Measurements from ENCODE around the gene DEUP1.

Gene DEUP1

DNA sequence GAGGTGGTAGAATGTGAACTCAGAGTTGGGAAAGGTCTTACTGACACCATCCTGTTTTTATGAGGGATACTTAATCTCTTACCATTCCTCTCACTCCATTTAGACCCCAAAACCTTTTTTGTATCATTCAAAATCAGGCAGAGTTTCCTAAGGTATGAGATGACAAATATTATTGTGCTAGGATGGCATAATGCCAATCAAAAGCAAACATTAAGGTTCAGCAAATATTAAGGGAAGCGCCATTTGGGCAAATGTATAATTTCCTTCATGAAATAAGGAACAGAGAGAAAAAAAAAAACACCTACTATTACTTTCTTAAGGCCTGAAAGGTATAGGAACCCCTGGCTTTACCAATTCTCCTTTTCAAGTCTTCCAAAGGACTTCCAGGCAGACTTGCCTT lies 150.2 kb downstream of the DEUP1 start:
- DNase-seq: no peak

DNA sequence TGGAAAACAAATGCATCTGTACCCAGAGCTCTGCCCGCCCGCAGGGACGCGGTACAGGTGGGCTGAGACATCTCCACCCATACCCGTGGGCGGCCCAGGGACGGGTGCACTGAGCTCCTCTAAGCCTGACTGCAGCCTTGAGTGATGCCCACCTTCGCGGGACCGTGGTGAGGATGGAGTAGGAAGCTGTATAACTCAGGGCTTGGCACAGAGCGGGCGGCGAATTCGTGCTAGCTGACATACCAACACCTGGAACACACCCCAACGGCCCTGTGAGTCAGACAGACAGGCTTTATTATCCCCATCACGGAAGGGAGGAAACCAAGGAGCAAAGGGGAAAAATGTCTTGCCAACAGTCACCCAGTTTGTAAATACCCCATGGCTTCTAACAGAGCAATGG lies 150.7 kb downstream of the DEUP1 start:
- no peak for DNase-seq

DNA sequence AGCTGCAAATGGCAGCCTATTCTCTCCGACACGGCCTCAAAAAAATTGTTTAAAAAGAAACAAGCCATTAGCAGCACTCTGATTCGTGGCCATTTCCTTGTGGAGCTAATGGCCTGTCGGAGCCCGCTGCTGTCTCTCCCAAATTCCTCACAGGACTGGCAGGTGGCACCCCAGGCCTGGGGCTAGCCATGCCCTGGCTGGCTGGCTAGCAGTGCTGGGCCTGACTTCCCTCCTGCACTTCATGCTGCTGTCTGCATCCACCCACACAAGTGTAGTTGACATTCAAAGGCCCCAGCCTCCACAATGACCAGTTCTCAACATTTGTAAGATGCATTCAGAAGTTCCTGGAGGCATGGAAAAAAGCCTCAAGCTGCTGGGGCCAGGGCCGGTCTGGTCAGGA lies 151.2 kb downstream of the DEUP1 start:
- DNase-seq: no peak

DNA sequence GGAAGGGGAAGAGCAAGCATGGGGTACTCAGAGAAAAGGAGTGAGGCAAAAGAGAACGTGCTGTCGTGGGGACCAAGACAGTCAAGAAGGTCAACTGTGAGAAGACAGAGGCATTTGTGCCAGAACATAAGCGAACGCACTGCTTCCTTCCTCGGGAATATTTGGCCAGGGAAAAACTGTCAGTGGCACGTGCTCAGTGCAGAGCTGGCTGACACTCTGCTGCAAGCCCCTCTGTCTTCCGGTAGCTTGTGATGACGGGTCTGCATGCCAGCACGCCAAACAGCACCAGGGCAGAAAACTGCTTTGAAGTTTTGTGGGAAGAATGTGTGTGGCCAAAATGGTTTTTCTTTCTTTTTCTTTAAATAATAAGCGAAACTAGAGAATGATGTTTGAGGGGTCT lies 152.0 kb downstream of the DEUP1 start:
- no peak for DNase-seq

DNA sequence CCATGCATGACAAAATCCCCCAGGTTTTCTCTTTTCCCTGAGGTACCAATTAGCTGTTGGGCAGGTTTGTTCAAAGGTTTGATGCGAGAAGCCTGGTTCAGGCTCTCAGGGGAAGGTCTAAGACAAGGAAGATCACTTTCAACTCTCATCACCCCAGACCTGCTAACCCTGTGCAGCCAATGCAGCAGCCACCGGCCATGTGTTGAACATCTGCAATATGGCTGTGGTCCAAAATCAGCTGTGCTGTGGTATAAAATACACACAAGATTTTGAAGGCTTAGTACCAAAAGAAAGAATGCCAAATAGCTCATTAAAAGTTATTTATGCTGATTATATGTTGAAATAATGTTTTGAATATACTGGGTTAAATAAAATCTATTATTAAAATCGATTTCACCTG lies 154.2 kb downstream of the DEUP1 start:
- no peak for DNase-seq

DNA sequence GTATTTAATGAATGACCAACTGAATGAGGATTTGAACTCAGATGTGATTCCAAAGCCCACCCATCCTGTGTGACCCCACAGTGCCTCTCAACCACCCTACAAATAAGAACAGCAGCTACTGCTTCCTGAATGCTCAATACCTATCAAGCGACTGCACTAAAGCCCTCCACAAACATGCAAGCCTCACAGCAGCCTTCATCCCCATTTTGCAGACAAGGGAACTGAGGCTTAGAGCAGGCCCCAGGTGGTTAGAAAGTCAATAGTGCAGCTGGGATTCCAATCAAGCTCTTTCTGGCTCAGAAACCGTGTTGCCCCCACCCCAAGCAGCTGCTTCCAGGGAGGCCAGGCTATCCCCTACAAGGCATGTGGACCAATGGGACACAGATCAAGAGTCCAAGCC lies 155.4 kb downstream of the DEUP1 start:
- no peak for DNase-seq

DNA sequence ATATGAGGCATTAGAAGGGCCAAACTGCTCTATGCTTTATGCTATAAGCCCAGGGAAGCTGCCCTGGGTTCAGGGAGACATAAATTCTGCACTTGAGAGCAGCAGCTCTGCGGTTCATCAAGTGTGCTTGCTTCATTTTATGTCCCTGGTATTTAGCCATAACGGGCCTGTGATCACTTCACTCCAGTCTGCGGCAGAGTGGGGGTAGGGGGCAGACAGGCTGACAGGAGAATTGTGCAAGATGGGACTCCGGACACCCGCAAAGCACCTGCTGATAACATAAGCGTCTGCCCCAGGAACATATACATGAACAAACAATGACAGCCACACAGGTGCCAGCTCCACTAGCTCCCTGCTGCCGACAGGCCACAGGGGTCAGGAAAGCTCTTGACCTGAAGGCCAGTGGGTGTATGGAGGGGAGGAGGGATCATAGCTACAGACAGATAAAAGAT lies 156.5 kb downstream of the DEUP1 start:
- peak; percentile 35 for DNase-seq

Measured in NCI-H774 (cell line).